GM18951 (cell line): ENCODE data around the gene CDK1.

Source experiments
- POLR2A ChIP-seq: IDR thresholded peaks from 4 replicates; pipeline ENCODE4 v1.6.1; 2011; ENCODE audit warnings: mild to moderate bottlenecking; ENCODE audit not compliant: insufficient read length, insufficient read depth; ENCODE audit errors: extremely low read depth
- in situ Hi-C: fragments of 300-500 bp; cut with MboI; formaldehyde crosslinking; loops from one replicate; pipeline ENCODE4 v1.12.0; 2022; ENCODE audit warnings: low sequenced_read_pairs, mixed read lengths, inconsistent platforms; ENCODE audit not compliant: unreplicated experiment

The CDK1 gene

DNA sequence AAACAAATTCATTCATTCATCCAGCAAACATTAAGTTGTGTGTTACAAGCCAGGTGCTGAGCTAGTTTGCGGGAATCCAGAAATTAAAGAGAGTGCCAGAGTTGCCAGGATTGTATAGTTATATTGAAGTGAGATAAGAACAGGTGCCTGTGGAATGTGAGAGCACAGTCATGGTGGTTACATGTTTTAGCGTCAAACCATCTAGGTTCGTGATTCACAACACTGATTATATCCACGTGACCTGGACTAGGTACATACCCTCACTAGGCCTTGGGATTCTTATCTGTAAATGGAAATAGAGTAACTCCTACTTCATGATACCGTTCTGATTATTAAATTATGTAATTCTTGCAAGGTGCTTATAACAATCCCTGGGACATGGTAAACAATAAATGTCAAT, 24.5 kb upstream of the CDK1 start:
- in situ Hi-C loops = no loop called here

DNA sequence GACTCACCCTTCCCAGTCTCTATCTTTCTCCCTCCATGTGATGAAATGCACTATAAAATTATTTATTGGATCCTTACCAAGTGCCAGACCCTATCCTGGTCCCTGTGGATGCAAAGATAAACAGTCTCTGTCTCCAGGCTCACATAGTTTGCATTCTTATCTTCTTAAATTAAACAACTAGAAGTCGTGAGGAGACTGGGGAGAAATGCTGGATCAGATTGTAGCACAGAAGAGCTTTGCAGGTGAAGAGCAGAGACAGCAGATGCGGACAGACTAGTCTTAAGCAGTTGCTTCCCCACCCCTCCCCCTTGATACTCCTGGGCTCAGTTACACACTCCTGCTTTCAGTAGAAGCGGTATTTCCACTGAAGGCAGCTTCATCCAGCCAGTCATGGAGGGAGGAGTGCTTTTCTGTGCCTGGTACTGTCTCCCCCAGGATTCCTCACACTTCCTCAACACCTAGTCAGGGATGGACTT, 20.8 kb upstream of the CDK1 start:
- no peak for TF ChIP-seq POLR2A
- in situ Hi-C loops = no loop called here

More for the DNA sequence above, 24.5 kb upstream of the CDK1 start:
- no peak for TF ChIP-seq POLR2A

DNA sequence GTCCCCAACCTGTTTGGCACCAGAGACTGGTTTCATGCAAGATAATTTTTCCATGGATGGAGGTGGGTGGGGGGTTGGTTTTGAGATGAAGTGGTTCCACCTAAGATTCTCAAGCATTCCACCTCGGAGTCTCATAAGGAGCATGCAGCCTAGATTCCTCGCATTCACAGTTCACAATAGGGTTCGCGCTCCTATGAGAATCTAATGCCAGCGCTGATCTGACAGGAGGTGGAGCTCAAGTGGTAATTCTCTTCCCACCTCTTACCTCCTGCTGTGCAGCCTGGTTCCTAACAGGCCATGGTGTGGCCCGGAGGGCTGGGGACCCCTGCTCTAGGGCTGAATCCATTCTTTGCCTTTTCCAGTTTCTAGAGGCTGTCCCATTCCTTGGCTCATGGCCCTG, 19.1 kb upstream of the CDK1 start:
- in situ Hi-C loops = no loop called here
- TF ChIP-seq POLR2A = no peak

DNA sequence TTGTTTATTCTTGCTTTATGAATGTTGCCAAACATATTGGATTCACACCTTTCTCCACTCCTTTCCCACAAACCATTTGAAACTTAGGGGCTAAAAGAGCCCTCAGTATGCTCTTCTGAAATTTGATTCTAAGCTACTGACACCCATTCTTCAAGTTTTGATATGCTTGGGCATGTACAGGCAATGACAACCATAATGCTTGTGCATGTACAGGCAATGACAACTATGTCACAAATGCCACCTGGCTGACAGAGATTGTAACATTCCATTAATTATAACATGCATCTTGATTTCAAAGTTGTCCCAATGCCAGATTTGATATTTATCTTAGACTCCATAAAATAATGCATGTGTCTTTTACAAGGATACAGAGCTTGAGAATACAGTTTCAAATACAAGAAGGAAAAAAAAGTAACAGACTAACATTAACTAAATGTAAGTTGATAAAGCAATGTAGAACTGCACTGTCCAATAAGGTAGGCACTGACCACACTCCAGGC, 17.5 kb upstream of the CDK1 start:
- TF ChIP-seq POLR2A = no peak
- in situ Hi-C loops = no loop called here

DNA sequence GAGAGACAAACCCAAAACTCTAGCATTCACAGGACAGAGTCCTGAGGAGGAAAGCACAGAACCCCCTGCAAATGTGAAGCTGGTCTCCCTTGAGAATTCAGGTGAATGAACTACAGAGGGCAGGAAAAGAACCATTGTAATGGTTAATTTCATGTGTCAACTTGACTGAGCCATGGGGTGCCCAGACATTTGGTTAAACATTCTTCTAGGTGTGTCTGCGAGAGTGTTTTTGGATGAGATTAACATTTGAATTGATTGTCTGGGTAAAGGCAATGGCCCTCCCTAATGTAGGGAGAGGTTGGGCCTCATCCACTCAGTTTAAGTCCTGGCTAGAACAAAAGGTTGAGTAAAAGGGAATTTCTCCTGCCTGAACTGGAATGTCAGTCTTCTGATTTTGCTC, 15.7 kb upstream of the CDK1 start:
- in situ Hi-C loops = no loop called here
- TF ChIP-seq POLR2A = no peak

DNA sequence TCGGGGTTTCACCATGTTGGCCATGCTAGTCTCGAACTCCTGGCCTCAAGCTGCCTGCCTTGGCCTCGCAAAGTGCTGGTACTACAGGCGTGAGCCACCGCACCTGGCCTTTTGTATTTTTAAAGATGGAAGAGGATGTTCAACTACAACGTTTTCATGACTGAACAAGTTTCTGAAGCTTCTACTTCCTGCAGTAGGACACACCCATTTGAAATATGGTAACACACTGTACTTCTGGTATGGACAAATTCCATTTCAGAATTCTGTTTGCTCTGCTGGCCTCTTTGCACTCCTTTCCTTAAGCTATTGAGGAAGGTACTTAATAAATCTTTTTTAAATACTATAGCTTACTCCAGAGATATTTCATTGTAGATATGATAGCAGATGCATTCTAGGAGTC, 10.9 kb upstream of the CDK1 start:
- in situ Hi-C loops = no loop called here
- TF ChIP-seq POLR2A = no peak

DNA sequence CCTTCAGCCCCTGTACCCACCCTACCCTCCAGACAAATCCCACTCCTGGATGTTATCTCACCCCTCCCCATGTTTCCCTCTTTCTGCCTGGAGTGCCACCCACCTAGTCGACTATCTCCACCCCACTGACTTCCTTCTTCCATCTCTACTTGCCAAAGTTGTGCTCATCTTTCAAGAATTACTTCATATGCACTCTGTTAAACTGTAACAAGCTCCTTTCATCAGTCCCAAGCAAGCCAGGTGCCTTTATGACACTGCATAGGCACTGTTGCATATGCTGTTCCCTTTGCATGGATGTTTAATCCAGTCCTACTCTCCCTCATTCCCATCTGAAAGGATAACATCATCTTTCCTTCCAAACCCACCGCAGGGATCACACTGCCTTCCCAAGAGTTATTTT, 8.9 kb upstream of the CDK1 start:
- no peak for TF ChIP-seq POLR2A
- in situ Hi-C loops = no loop called here

DNA sequence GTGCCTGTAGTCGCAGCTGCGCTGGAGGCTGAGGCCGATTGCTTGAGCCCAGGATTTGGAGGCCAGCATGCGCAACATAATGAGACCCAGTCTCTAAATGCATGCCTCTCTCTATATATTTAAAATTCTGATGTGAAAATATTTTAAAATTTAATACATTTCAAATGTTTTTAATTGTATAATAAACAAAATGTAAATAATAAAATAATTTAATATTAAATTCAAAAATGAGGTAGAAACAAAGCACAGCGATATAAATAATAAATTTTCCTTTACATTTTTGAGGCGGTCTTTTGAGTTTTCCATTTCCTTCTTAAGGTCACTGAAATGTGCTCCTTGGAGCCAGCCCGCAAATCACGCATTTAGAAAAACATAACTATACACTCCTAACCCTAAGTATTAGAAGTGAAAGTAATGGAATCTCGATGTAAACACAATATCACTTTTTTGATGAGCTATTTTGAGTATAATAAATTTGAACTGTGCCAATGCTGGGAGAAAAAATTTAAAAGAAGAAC, 523 bp upstream of the CDK1 start:
- in situ Hi-C loops = no loop called here
- no peak for TF ChIP-seq POLR2A

DNA sequence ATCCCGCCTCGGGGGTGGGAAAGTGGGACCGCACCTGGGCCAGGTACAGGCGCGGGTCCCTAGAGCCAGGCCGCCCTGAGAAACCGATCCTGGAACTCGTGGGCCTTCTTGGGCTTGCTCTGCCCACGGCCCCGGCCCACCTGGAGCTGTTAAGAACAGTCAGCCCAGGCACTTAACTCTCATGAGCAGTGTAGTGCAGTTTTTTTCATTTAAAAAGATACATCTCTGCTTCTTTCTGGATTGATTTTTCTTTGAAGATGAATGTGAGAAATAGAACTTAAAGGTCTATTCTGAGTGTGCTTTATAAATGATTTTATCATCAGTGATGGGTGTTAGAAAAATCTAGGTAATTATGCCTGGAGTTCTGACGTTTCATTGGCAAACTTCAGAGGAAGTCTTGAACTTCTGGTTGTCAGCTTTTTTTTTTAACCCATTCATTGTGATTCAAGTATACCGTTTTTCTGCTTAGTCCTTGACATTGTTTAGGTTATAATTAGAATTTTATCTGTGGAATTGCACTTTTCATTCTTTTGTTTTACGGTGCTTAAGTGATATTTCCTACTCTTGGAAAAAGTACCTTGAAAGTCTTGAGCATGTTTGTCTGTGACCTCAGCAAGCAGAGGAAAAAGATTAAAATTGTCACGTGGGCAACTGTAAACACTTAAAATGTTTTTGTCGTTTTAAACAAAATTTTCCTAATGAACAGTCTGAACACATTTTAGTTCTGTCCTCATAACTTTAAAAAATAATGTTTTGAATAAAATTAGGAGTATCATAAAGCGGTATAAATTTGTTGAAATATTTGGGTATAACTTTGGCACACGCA, 906 bp downstream of the CDK1 start:
- TF ChIP-seq POLR2A = no peak
- in situ Hi-C loops = no loop called here

DNA sequence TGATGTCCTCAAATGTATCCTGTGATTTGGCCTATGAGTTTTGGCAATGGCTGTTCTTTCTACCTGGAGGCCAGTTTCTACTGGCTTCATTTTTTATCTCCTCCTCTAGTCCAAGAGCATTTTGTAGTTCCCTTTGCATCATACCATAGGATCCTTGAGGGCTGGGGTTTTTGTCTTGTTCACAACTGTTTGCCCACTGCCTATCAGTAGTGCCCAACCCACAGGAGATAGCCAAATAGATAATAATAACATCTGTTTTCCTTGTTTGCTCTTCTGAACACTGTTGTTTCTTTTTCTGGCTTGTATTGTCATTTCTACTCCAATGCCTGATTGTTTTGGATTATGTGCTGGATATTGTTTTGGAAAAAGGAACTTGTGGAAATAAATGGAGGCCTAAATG, 3.4 kb downstream of the CDK1 start:
- in situ Hi-C loops = no loop called here
- no peak for TF ChIP-seq POLR2A

DNA sequence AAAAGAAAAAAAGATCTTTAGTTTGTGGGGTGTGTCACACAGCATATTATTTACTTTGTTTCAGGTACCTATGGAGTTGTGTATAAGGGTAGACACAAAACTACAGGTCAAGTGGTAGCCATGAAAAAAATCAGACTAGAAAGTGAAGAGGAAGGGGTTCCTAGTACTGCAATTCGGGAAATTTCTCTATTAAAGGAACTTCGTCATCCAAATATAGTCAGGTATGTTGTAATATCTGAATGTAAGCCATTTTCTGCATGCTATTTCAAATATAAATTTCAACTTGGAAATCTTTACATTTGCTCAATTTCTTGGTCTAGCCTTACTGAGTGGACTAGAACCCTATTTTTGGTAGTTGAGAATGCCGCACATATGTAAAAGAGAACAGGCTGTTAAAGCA, 6.4 kb downstream of the CDK1 start:
- TF ChIP-seq POLR2A = no peak
- in situ Hi-C loops = no loop called here

DNA sequence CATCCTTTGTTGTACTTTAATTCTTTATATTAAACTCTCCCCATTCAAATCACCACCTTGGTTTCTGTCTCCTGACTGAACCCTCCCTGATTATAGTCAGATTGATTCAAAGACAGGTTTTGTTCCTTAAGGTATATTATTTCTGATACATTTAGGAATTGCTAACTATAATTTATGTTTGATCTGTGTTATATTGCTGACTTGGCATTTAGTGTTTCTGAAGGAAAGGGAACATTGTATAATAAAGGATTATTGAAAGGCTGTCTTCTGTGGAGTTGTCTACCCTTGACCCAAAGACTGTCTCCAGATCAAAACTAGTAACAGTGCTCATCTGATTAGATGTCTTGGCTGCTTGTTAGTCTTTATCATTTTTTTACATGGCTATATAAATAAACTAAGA, 10.3 kb downstream of the CDK1 start:
- in situ Hi-C loops = no loop called here
- no peak for TF ChIP-seq POLR2A

DNA sequence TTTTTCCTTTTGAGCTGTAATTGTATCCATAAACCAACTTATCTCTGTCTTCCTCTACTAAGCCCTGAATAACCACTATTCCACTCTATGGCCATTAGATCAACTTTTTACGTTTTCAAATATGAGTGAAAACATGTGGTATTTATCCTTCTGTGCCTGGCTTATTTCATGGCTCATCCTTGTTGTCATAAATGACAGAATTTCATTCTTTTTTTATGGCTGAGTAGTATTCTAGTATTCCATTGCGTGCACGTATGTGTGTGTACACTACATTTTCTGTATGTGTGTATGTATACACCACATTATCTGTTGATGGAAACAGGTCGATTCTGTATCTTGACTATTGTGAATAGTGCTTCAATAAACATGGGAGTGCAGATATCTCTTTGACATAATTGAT, 11.1 kb downstream of the CDK1 start:
- in situ Hi-C loops = no loop called here
- no peak for TF ChIP-seq POLR2A

DNA sequence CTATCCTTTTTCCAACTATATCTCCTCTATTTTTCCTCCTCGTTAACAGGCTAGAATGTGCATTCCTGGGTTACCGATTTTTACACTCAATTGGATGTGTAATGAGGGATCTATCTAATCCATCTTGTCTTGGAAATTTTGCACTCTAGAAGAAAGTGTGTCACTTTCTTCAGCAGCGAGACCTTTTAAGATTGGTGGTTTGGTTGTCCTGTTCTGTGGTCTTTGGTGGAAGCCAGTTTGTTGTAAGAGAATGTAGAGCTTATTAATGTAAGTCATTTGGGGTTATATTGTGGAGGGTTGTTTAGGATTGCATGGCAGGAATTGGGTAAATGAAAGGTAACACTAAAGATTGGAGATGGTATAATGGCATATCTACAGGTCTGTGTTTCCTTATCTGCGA, 16.7 kb downstream of the CDK1 start:
- in situ Hi-C loops = no loop called here
- TF ChIP-seq POLR2A = no peak
